Glomerular visceral epithelial cell (primary cell): ENCODE results near the gene PLCL2.
A peak's percentile ranks its signal among the peaks of the same experiment; 100 is the strongest.

Experiments
- DNase-seq: peaks from one replicate; pipeline ENCODE4 v3.0.0-alpha.2; 2016; ENCODE audit errors: extremely low spot score

Gene PLCL2

DNA sequence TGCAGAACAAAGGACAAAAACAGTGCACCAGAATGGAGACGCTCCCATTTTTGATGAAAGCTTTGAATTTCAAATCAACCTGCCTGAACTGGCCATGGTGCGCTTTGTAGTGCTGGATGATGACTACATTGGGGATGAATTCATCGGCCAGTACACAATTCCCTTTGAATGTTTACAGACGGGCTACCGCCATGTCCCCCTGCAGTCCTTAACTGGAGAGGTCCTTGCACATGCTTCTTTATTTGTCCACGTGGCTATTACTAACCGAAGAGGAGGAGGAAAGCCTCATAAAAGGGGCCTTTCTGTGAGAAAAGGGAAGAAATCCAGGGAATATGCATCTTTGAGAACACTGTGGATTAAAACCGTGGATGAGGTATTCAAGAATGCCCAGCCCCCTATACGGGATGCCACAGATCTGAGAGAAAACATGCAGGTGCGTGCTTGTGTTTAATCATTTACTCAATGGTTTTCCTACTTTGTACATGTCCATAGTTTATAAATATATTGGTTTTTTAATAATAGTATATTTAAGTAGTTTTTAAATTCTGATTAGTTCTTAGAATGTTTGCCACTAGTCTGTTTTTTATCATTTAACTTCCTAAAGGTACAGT is 127.1 kb downstream of the PLCL2 start:
- no peak for DNase-seq

DNA sequence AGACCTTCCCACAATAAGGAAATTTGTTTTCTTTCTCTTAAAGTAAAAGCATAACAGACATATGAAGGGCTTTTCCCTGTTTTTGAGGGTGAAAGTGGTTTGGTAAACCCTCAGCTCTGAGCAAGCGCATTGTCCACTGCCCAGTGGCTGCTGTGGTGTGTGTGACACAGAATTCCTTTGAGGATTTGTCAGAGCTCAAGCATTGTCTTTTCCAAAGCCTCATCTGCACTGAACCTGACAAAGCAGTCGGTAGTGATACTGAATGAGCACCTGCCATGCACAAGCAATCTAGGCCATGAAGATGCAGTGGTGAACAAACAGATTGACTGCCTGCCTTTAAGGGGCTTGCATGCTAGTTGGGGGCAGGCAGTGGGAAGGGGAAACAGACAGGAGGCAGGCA is 128.3 kb downstream of the PLCL2 start:
- DNase-seq, result peak; percentile 16

DNA sequence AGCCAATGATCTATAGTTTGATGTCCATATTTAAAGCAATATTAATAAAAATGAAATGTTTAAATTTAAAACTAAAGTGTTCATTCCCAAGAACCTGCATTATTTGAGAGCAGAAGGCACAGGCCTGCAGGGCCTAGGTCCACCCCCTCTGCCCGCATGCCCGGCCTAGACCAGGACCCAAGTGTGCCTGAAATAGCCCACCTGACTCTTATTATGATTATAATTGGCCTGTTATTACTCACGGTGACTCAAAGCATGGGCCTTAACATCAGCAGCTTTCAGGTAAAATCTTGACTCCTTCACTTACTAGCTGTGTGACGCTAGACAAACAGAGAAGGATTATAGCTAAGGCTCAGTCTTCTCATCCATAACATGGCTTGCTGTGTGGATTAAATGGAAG is 128.8 kb downstream of the PLCL2 start:
- DNase-seq, result no peak

DNA sequence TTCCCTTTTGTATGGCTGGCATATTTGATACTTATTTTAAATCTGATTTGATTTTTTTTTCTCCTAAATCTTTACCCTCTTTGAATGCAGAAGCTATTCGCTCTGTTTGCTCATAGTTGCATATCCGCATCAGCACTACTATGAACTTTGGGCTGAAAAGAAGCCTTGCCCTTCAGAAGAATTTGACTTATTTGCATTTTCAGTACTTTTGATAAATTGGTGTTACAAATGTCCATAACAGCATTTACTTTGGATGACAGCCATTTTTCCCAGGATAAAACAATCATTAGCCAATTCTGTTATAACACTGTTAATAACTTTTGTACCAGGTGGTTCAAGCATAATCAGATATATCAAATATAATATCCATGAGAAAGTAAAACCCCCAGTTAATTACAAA is 129.5 kb downstream of the PLCL2 start:
- DNase-seq, result no peak

DNA sequence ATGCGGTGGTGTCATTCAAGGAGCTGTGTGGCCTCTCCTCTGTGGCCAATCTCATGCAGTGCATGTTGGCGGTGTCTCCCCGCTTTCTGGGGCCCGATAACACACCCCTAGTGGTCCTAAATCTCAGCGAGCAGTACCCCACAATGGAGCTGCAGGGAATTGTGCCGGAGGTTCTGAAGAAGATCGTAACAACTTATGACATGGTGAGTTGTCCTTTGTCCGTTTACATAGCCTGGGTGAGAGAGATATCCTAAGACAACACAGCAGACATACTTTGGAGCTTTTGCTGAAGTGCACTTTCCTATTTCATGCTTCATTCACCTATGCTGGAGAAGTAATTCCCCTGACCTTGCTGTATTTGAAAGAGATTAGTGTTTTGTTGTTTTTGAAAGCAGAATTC is 130.0 kb downstream of the PLCL2 start:
- DNase-seq, result no peak

DNA sequence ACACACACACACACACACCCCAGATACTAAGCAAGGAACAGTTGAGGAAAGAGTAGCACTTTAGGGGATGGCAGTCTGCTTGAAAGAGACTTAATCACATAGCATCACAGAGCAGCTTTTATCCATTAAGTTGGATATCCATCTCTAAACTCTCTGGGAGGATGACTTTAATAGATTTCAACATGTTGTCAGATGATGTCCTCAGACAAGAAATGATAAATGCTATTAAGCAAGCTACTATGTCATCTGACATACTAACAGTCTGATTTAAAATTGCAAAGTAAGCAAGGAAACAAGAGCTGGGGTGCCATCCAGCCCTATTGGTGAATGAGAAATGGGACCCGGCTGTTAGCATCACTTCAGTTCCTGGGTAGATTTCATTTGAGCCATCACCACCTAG is 136.9 kb downstream of the PLCL2 start:
- no peak for DNase-seq

DNA sequence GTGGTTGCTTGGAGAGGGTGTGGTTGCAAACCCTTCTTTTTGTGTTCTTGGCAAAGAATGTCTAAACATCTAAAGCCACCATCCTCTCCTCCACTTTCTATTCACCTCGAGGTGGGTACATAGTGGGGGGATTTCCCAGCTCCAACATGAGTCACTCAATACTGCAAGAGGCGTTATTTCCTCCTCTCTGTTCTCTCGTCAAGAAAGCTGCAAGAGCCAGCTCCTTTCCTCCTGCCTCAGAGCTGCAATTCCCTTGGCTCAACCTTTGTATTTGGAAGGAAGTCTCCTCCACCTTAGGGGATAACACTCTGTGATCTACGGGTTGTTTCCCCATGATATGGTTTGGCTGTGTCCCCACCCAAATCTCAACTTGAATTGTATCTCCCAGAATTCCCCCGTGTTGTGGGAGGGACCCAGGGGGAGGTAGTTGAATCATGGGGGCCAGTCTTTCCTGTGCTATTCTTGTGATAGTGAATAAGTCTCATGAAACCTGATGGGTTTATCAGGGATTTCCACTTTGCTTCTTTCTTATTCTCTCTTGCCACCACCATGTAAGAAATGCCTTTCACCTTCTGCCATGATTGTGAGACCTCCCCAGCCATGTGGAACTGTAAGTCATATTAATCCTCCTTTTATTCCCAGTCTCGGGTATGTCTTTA is 138.4 kb downstream of the PLCL2 start:
- peak; percentile 55 for DNase-seq

DNA sequence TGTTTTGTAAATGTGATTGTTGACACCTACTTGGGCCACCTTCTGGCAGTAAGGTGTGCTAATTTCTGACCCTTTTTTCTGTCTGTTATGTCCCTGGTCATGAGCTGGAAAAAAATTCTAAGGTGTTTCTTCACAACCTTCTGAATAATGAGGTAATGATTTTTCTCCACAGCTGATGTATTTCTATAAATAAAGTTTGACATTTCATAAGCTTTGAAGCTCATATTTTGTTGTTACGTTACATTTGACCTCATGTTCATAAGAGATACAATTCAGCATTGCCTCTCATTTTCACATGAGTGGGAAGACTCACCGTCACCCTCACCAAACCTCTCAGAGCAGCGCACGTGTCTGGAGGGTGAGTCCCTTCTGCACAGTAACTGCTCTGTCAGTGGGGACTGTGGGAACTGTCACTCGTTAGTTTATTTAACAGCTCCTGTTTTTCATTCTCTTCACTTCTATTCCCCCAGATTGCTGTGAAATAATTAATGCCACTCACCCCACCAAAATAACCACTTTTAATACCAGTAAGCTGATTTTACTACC is 140.9 kb downstream of the PLCL2 start:
- DNase-seq, result no peak

DNA sequence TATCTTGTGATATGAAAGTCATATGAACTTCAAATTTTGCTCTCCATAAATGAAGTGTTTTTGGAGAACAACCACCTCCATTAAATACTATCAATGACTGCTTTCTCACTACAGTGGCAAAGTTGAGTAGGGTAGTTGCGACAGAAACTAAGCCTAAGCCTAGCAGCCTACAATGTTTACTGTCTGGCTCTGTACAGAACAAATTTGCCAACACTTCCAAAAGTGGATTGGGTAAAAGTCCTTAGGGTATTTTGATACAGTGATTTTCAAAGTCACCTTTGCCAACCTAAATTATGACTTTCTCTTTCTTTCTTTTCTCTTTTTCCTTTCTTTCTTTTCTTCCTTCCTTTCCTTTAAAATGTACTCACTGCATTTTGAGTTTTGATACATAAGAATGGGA is 142.6 kb downstream of the PLCL2 start:
- DNase-seq, result no peak

DNA sequence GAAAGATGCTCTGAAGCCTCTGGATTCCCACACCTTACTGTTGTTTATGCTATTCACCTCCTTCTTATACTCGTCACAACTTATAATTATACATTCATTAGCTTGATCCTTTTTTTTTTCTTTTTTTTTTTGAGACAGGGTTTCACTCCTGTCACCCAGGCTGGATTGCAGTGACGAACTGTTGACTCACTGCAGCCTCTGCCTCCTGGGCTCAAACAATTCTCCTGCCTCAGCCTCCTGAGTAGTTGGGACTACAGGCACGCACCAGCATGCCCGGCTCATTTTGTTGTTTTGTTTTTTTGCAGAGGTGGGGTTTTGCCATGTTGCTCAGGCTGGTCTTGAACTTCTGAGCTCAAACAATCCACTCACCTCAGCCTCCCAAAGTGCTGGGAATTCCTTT is 143.6 kb downstream of the PLCL2 start:
- no peak for DNase-seq

DNA sequence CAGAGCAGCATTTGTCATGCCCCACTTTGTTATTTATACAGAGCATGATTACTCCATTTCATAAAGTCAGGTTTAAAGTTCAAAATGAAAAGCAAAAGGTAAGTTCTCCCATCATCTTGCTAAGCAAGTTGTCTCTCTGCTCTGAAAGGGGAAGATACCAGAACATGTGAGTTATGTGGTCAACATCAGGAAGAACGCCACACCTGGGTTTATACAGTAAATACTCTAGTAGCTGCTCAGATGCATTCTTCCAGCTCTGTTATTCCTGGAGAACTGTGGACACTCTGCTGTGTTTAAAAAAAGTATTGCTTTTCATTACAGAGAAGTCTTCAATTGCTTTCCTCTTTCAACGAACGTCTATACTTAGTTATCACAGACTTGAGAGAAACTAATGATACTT is 145.7 kb downstream of the PLCL2 start:
- DNase-seq, result no peak

DNA sequence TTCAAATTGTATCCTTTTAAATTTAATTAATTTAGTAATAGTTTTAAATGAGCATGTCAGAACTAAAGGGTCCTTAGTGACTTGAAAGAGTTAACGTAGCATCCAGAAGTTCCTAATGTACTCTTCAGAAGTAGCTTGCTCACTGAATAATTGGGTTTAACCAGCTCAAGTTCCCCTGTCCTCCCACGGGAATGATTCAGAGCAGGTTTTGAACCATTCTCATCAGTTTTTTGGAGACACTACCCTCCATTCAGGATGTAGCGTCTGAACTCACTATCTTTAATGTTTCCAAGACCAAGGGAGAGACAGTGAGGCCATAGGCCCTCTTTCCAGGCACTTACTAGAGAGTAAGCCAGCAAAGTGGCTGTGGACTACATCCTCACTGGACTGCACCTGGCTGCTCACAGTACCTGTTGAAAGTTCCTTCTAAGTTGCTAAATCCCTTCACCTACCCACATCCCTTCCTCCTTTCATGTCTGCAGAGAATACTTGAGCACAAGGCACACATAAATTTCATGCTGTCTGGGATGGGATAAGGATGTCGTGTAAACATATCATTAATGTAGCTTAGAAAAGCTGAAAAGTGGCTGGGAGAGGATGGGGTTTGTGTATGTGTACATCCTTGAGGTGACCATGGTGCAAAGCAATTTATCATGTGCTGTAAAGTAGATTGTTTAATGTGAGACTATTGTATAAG is 146.3 kb downstream of the PLCL2 start:
- no peak for DNase-seq

DNA sequence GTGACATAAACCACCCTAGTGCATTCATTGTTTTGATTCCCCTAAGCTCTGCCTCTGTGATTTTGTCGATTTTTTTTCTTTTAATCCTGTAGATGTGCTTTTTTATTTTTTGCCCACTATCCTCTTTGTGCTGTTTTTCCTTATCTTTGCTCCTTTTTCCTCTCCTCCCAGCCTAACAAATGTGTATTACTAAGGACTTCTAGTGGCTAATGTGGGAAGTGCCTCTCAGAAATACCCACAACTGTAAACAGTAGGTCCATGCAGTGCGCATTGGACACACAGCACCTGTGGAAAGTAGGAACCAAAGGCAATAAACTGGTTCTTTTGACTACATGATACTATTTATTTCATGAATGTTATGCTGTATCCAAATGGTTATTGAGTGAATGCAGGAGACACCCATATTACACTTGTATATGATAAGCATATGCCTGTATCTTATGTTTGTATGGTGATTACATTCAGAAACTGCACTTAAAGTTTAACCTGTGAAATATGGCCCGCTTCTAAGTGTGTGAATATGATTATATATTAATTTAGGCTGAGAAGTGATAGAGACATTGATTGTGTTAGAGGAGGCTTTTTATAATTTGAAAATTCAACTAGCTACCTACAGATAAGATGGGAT is 147.8 kb downstream of the PLCL2 start:
- peak; percentile 34 for DNase-seq

DNA sequence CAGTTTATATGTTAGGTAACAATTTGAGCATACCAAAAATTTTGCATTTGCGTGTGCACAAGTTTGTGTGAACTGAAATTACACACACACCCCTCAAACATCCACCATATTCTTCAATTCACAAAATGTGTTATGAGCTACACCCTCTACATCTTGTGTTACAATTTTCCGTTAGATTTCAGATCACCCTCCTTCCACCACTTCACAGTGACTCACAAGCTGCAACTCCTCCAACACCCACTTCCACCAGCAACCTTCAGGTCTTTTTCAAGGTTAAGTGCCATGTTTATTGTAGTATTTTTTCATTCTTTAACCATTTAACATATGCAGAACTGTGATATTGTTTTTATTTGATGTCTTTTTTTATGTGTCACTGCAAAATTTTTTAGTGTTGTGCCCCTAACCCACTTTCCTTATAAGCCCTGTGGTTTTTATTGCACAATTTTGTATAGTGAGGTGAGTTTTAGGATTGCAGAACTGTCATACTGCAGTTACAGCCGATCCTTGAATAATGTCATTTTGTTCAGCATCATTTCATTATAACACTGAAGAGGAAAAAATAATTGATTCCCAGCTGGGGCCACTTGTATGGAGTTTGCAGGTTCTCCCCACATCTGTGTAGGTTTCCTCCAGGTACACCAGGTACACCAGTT is 148.9 kb downstream of the PLCL2 start:
- no peak for DNase-seq

DNA sequence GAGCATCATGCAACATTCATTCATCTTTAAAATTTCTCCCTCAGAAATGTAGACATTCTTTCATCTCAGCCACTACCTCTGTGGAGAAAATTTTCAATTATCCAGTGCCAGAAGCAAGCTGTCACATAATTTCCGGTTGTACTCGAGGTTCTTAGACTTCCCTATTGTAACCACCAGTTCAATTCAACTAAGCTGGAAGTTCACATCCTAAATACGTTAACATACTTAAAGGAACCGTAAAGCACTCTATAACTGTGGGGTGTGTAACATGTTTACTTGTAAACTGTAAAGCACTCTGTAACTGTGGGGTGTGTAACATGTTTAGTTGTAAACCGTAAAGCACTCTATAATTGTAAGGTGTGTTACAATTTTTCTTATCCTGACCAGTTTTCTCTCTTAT is 150.3 kb downstream of the PLCL2 start:
- DNase-seq, result no peak

DNA sequence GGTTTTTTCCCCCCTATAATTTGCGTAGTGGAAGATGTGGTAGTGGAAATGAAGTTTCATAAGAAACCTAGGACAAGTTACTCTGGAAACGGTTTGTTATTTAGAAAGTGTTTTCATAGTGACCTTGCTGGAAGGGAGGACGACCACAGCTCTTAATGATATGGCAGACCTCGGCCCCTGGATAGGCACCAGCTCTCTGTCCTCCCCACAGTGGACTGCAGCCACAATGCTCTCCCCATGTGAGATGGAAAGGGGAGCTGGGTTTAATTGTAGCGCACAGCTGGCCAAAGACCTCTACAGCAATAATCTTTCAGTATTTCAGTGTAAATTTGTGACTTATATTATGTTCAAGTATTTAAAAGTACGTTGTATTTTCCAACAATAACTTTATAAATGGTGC is 151.2 kb downstream of the PLCL2 start:
- DNase-seq, result no peak

DNA sequence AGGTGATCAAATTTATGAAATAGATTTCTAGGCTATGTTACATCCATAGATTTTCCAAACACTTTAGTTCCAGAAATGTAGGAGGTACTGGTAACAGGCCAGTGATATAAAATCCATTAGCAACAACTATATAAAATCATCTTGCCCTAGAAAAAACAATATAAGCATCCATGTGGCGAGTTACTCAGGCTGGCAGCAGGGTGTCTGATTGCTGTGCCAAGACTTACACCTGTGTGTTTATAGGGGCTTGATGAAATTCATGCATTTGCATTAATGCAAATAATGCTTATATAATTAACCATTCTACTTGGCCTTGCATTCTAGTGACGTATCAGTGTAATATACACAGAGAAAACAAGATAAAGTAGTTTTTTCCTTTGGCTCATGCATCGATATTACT is 153.4 kb downstream of the PLCL2 start:
- DNase-seq, result no peak

DNA sequence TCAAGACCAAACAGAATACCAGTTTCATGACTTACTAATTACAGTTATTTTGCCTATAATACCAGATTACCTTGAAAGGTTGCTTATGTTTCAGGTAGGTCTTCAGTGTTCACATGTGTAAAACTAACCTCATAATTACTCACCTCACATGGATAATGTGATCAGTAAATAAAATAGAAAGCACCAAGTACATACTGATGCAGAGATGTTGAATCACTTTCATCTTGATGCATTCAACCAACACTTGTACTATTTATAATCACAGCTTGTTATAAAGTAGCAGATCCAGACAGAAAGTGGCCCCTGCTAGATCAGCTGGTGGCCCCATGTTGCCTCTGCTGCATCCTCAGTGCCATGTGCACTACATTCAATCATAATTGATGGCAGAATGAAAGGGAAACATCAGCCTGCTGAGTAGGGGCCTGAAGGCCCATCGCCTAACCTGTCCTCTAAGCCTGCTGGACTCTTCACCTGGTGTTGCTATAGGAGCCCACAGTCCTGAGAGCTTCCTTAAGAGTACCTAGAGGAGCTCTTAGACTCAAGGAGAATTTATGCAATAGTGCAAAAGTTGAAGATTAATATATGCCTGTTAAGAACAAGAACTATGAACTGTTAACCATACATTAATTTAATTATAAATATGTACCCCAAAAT is 154.3 kb downstream of the PLCL2 start:
- DNase-seq, result no peak

DNA sequence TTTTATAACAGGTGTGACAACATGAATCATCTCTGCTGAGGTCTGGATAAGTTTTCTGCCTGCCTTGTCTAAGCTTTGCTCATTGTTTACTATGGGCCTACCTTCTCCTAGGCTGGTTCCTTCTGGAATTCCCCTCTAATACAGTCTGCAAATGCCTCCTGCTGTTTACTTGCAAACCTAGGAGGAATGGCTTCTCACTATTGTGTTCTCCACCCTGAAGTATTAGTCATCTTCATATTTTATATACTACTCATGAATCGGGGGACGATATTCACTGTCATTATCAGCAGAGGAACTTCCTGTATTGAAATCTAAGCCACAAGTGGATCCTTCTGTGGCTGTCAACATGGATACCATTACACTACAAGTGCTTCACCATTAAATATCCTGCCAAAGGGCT is 154.8 kb downstream of the PLCL2 start:
- peak; percentile 74 for DNase-seq

DNA sequence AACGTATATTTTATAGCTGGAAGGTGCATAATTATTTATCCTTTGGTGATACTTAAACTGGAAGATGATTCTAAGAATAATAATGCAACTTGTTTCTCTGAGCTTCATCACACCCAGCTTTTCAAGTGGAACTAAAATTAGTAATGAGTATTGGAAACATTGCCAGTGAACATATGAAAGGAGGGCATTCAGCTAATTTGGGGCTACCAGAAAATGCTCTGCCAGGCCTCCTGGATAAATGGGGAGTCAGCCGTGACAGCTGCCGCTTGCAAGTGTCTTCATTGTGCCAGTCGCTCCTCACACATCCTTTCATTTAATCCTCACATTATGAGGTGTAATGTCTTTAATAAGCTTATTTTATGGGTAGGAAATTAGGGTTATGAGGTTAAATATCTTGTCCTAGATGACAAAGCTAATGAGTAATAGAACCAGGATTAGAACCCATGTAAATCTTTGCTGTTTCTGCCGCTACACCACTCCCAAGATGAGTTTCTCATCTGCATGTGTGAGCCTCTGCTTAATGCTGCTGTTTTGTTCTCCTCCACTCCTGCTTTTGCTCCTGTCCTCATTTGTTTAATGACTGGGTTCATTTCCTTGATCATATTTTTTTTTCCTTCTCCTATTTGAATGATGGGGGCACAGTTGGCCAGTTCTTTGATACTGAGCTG is 155.7 kb downstream of the PLCL2 start:
- DNase-seq, result no peak

DNA sequence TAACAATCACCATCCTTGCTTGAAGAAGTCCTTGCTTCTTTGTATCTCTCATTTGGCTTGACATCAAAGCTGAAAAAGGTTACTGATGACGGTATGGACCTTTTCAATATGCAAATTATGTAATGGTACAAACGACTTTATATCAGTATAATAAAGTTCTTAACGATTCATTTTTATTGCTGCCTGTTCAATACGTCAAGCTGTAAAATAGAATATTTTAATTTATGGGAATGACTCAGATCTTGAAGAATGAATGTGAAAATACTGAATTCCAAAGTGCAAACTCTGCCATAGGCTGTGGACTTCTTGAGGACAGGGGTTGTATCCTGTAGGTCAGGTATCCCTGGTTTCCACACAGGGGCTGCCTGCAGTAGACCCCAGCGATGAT is 156.2 kb downstream of the PLCL2 start:
- no peak for DNase-seq
